ENCODE results near the gene ABTB2. TPM values are rescaled to one million over a fixed set of nuclear protein-coding genes. Genes with fewer than 3 reads are reported as not detected.

ABTB2 gene
- total and polyA plus RNA-seq, 2 experiments from 2014 or later: 12.4 to 14.3 TPM

GRCh38 chr11:34299284-34299972 lies 58.4 kb downstream of the ABTB2 start:
- Histone ChIP-seq H2AFZ (no peak overlapping the region), H4K20me1 (ENCODE audit: insufficient read depth, poor library complexity, severe bottlenecking) (peaks cover 8% of the 10 kb centered on the region), H3K9me3 (ENCODE audit: low read depth) (no peaks in the 10 kb centered on the region), H3K36me3 (replicated peaks; ENCODE audit: insufficient read depth, low read depth) (no peaks in the 10 kb centered on the region), H3K4me3 (no peak overlapping the region), H3K4me2 (no peak overlapping the region), H3K79me2 (peaks cover 49% of the 10 kb centered on the region), H3K27me3 (no peaks in the 10 kb centered on the region), H3K27ac (no peak overlapping the region), H3K9me2 (replicated peaks; ENCODE audit: insufficient read depth) (no peaks in the 10 kb centered on the region), H3K4me1 (ENCODE audit: insufficient read depth) (peaks cover 18% of the 10 kb centered on the region)
- DNase-seq (ENCODE audit: low spot score): no peak
- no peak for TF ChIP-seq EZH2 (IDR thresholded peaks at IDR 0.05; ENCODE audit: borderline replicate concordance)
- TF ChIP-seq EZH2phosphoT487 (IDR thresholded peaks at IDR 0.05; ENCODE audit: low read depth, severe bottlenecking, unreplicated experiment): no peak
- TF ChIP-seq CTCF (IDR thresholded peaks at IDR 0.05; ENCODE audit: poor library complexity): no peak
- 65% methylated on average over 11 of the region's 11 CpGs for WGBS (ENCODE audit: low lambda C conversion rate, missing lambda C conversion rate)

GRCh38 chr11:34298871-34299270 lies 58.9 kb downstream of the ABTB2 start:
- DNase-seq (ENCODE audit: low spot score): no peak
- Histone ChIP-seq H3K4me2 (no peak overlapping the region), H3K9me2 (replicated peaks; ENCODE audit: insufficient read depth) (no peaks in the 10 kb centered on the region), H4K20me1 (ENCODE audit: insufficient read depth, poor library complexity, severe bottlenecking) (peaks cover 8% of the 10 kb centered on the region), H3K27me3 (no peaks in the 10 kb centered on the region), H2AFZ (no peak overlapping the region), H3K4me1 (ENCODE audit: insufficient read depth) (peaks cover 18% of the 10 kb centered on the region), H3K4me3 (no peak overlapping the region), H3K9me3 (ENCODE audit: low read depth) (no peaks in the 10 kb centered on the region), H3K79me2 (peaks cover 46% of the 10 kb centered on the region), H3K27ac (no peak overlapping the region), H3K36me3 (replicated peaks; ENCODE audit: insufficient read depth, low read depth) (no peaks in the 10 kb centered on the region)
- TF ChIP-seq EZH2phosphoT487 (IDR thresholded peaks at IDR 0.05; ENCODE audit: low read depth, severe bottlenecking, unreplicated experiment) (no peak), EZH2 (IDR thresholded peaks at IDR 0.05; ENCODE audit: borderline replicate concordance) (no peak), CTCF (IDR thresholded peaks at IDR 0.05; ENCODE audit: poor library complexity) (no peak)
- WGBS (ENCODE audit: low lambda C conversion rate, missing lambda C conversion rate): 64% methylated on average over 2 of the region's 2 CpGs

GRCh38 chr11:34296412-34296811 lies 61.4 kb downstream of the ABTB2 start:
- Histone ChIP-seq H2AFZ (no peak overlapping the region), H3K27ac (no peak overlapping the region), H4K20me1 (ENCODE audit: insufficient read depth, poor library complexity, severe bottlenecking) (peaks cover 8% of the 10 kb centered on the region), H3K79me2 (peaks cover 45% of the 10 kb centered on the region), H3K4me2 (no peak overlapping the region), H3K4me1 (ENCODE audit: insufficient read depth) (peaks cover 8% of the 10 kb centered on the region), H3K9me2 (replicated peaks; ENCODE audit: insufficient read depth) (no peaks in the 10 kb centered on the region), H3K4me3 (no peak overlapping the region), H3K36me3 (replicated peaks; ENCODE audit: insufficient read depth, low read depth) (no peaks in the 10 kb centered on the region), H3K9me3 (ENCODE audit: low read depth) (no peaks in the 10 kb centered on the region), H3K27me3 (no peaks in the 10 kb centered on the region)
- DNase-seq (ENCODE audit: low spot score): no peak
- WGBS (ENCODE audit: low lambda C conversion rate, missing lambda C conversion rate): 88% methylated on average over 1 of the region's 1 CpG
- TF ChIP-seq EZH2 (IDR thresholded peaks at IDR 0.05; ENCODE audit: borderline replicate concordance): no peak
- no peak for TF ChIP-seq CTCF (IDR thresholded peaks at IDR 0.05; ENCODE audit: poor library complexity)
- no peak for TF ChIP-seq EZH2phosphoT487 (IDR thresholded peaks at IDR 0.05; ENCODE audit: low read depth, severe bottlenecking, unreplicated experiment)
